ENCODE data around the gene RPS24. TPM values are rescaled to one million over a fixed set of nuclear protein-coding genes. Genes with fewer than 3 reads are reported as not detected.
"Not testable (repeated sequence)": the region's sequence is repeated elsewhere in the genome, so short reads cannot be mapped to it uniquely, and the experiment has no call there.

The RPS24 gene
- total and polyA plus RNA-seq, 2 experiments from 2014 or later = 543 to 2,002 TPM

DNA sequence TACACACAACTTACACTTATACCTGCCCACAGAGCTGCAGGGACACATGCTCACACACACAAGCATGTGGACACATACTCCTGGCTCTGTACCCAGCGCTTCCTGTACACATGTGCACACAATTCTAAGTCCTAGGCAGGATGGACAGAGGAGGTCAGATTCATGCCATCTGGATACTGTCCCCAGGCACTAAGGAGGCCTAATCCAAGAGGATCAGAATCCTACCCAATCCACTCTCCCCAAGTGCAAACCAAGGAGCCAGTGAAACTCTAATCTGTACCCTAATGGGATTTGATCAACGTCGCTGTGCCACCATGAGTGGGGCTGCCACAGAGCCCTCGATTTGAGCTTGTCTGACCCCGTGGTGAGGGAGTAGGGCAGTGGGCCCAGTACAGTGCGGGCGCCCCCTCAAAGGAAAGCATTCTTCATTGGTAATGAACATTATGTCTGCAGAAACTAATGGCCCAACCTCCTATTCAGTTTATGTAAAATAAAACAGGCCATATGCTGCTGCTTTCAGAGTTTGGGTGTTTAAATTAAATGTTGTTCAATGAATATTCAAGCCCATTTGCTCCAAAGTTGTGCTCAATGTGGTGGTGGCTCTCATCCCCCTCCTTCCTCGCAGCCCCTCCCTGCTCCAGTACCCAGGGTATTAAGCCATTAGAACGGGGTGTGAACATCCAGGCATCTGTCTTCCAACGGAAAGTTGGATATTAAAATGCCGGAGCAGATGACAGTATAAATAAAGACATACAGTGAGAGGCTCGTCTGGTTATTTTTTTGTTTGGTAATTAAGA, 26.4 kb downstream of the RPS24 start:
- Histone ChIP-seq H3K36me3 (no peaks in the 10 kb centered on the region), H3K27ac (no peak overlapping the region), H3K27me3 (no peaks in the 10 kb centered on the region), H3K4me1 (ENCODE audit: low read depth) (no peaks in the 10 kb centered on the region), H3K9me3 (ENCODE audit: low read depth) (no peaks in the 10 kb centered on the region), H3K4me3 (no peak overlapping the region)
- DNase-seq (ENCODE audit: low read depth in 1 of 2, low spot score in 1 of 2) = no peak
- TF ChIP-seq, protein P1, sequence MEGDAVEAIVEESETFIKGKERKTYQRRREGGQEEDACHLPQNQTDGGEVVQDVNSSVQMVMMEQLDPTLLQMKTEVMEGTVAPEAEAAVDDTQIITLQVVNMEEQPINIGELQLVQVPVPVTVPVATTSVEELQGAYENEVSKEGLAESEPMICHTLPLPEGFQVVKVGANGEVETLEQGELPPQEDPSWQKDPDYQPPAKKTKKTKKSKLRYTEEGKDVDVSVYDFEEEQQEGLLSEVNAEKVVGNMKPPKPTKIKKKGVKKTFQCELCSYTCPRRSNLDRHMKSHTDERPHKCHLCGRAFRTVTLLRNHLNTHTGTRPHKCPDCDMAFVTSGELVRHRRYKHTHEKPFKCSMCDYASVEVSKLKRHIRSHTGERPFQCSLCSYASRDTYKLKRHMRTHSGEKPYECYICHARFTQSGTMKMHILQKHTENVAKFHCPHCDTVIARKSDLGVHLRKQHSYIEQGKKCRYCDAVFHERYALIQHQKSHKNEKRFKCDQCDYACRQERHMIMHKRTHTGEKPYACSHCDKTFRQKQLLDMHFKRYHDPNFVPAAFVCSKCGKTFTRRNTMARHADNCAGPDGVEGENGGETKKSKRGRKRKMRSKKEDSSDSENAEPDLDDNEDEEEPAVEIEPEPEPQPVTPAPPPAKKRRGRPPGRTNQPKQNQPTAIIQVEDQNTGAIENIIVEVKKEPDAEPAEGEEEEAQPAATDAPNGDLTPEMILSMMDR (IDR thresholded peaks at IDR 0.05; ENCODE audit: low read depth, low read length) = no peak

DNA sequence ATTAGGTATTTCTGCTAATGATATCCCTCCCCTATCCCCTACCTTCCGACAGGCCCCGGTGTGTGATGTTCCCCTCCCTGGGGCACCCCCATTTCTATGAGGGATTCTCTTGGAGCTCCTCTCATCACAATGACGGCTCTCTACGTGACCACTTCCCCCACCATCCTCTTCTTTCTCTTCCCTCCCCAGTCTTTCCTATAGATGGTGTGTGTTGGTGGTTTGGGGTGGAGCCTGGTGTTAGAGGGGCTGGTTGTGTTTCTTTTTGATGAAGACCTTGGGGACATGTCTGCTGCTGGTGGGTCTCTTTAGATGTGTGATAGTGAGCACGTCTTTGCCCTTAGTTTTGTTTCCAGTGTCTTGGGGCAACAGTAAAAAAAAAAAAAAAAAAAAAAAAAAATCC, 28.6 kb downstream of the RPS24 start:
- H3K4me1 ChIP-seq (ENCODE audit: low read depth) = no peaks in the 10 kb centered on the region
- TF ChIP-seq, protein P1 (IDR thresholded peaks at IDR 0.05; ENCODE audit: low read depth, low read length) = no peak
- H3K9me3 ChIP-seq (ENCODE audit: low read depth) = no peaks in the 10 kb centered on the region
- no peak overlapping the region for H3K27ac ChIP-seq
- DNase-seq (ENCODE audit: low read depth in 1 of 2, low spot score in 1 of 2) = no peak
- H3K36me3 ChIP-seq = no peaks in the 10 kb centered on the region
- H3K4me3 ChIP-seq = no peak overlapping the region
- H3K27me3 ChIP-seq = no peaks in the 10 kb centered on the region

DNA sequence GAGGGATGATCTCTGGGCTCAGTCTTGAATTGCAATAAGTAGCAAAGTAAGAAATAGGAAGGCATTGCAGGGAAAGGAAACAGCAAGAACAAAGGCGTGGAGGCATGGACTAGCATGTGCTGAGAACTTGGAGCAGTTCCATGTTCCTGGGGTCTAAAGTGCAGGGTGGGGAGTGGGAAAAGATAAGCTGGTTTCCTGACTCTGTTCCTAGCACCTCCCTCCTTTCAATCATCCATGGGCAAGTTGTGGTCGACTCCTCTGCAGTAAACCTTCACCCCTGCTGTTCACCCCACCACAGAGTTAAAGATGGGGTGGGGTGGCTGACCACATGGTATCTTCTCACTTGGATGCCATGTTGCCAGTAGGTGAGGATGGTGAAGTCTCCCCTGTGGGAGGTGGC, 29.6 kb downstream of the RPS24 start:
- no peak overlapping the region for H3K27ac ChIP-seq
- H3K4me3 ChIP-seq = no peak overlapping the region
- TF ChIP-seq, protein P1 (IDR thresholded peaks at IDR 0.05; ENCODE audit: low read depth, low read length) = no peak
- no peaks in the 10 kb centered on the region for H3K4me1 ChIP-seq (ENCODE audit: low read depth)
- DNase-seq (ENCODE audit: low read depth in 1 of 2, low spot score in 1 of 2) = no peak
- no peaks in the 10 kb centered on the region for H3K27me3 ChIP-seq
- H3K9me3 ChIP-seq (ENCODE audit: low read depth) = no peaks in the 10 kb centered on the region
- H3K36me3 ChIP-seq = no peaks in the 10 kb centered on the region

DNA sequence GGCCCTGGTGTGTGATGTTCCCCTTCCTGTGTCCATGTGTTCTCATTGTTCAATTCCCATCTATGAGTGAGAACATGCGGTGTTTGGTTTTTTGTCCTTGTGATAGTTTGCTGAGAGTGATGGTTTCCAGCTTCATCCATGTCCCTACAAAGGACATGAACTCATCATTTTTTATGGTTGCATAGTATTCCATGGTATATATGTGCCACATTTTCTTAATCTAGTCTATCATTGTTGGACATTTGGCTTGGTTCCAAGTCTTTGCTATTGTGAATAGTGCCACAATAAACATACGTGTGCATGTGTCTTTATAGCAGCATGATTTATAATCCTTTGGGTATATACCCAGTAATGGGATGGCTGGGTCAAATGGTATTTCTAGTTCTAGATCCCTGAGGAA, 31.3 kb downstream of the RPS24 start:
- not testable (repeated sequence) for H3K9me3 ChIP-seq (ENCODE audit: low read depth); H3K27ac ChIP-seq; H3K4me3 ChIP-seq; DNase-seq (ENCODE audit: low read depth in 1 of 2, low spot score in 1 of 2); H3K36me3 ChIP-seq; H3K27me3 ChIP-seq; H3K4me1 ChIP-seq (ENCODE audit: low read depth)

DNA sequence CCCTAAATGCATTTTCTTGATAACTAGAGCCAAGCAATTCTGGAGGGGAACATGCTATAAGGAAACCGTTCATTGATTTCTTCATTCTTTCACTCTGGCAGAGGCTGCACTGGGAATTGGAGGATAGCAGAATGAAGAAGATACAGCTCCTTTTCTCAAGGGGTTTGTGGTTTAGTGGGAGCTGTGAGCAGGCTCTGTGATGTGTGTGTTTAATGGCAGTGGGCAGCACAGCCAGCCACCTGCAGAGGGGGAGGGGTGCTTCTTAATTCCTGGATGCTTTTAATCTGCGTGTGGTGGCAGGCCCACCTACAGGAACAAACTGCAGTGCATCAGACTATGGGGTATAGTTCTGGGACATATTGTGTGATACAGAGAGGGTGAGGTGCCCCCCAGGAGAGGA, 31.9 kb downstream of the RPS24 start:
- H3K9me3 ChIP-seq (ENCODE audit: low read depth) = no peaks in the 10 kb centered on the region
- no peak for DNase-seq (ENCODE audit: low read depth in 1 of 2, low spot score in 1 of 2)
- no peak overlapping the region for H3K27ac ChIP-seq
- H3K36me3 ChIP-seq = no peaks in the 10 kb centered on the region
- no peak overlapping the region for H3K4me3 ChIP-seq
- TF ChIP-seq, protein P1 (IDR thresholded peaks at IDR 0.05; ENCODE audit: low read depth, low read length) = no peak
- H3K27me3 ChIP-seq = no peaks in the 10 kb centered on the region
- H3K4me1 ChIP-seq (ENCODE audit: low read depth) = no peaks in the 10 kb centered on the region

DNA sequence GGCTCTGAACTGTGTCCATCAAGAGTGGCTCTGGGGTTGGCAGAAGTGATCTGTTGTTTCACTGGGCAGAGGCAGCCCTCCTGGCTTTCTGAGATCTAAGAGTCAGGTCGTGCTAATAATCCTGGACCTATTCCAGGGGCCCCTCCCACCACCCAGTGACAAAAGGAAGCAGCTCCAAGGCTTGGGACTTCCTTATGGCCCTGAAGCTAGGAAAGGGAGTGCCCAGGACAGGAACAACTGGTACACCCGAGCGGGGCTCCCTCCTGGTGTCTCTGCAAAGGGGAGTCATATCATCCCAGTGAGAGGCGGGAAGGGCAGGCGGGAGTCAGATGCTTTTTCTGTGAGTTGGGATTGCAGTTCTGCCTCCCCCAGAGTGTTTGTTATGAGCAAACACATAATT, 32.3 kb downstream of the RPS24 start:
- no peaks in the 10 kb centered on the region for H3K27me3 ChIP-seq
- no peak for DNase-seq (ENCODE audit: low read depth in 1 of 2, low spot score in 1 of 2)
- no peaks in the 10 kb centered on the region for H3K36me3 ChIP-seq
- TF ChIP-seq, protein P1 (IDR thresholded peaks at IDR 0.05; ENCODE audit: low read depth, low read length) = no peak
- no peak overlapping the region for H3K4me3 ChIP-seq
- H3K9me3 ChIP-seq (ENCODE audit: low read depth) = no peaks in the 10 kb centered on the region
- no peaks in the 10 kb centered on the region for H3K4me1 ChIP-seq (ENCODE audit: low read depth)
- no peak overlapping the region for H3K27ac ChIP-seq

Data from cardiac muscle cell (in vitro differentiated cells and primary cell).